Measurements from ENCODE around the gene CWF19L2.

The CWF19L2 gene

GRCh38 chr11:107282195-107282594 lies 175.4 kb downstream of the CWF19L2 start:
- no peak for DNase-seq
